OCI-LY1 (cell line): ENCODE results near the gene ERAS.

ENCODE experiments used
- EZH2 ChIP-seq: fragments of 200-600 bp; sonication (generic), shearing (Covaris generic); IDR thresholded peaks from 2 replicates; pipeline ENCODE4 v1.8.0; 2017; ENCODE audit warnings: borderline replicate concordance, mixed run types, mild to moderate bottlenecking, antibody characterized with exemption, low read length, moderate library complexity, mixed read lengths
- TF ChIP-seq, protein P1 (sequence below): fragments of 200-600 bp; sonication (generic), shearing (Covaris generic); IDR thresholded peaks from 2 replicates; pipeline ENCODE4 v1.5.1; 2017; ENCODE audit warnings: mild to moderate bottlenecking, antibody characterized with exemption, low read length, moderate library complexity, mixed read lengths

DNA sequence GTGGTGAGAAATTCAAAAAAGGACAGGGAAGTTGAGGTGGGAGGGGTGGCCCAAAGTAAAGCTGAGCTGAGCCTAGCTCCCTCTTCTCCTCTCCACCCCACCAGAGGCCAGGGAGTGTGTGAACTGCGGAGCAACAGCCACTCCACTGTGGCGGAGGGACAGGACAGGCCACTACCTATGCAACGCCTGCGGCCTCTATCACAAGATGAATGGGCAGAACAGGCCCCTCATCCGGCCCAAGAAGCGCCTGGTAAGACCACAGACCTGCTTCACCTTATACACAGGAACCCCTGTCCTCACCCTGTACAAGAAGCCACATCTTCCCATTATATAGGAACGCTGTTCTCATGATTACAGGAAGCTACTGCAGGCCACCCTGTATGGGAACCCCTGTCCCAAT lies 34.1 kb upstream of the ERAS start:
- TF ChIP-seq, protein P1, sequence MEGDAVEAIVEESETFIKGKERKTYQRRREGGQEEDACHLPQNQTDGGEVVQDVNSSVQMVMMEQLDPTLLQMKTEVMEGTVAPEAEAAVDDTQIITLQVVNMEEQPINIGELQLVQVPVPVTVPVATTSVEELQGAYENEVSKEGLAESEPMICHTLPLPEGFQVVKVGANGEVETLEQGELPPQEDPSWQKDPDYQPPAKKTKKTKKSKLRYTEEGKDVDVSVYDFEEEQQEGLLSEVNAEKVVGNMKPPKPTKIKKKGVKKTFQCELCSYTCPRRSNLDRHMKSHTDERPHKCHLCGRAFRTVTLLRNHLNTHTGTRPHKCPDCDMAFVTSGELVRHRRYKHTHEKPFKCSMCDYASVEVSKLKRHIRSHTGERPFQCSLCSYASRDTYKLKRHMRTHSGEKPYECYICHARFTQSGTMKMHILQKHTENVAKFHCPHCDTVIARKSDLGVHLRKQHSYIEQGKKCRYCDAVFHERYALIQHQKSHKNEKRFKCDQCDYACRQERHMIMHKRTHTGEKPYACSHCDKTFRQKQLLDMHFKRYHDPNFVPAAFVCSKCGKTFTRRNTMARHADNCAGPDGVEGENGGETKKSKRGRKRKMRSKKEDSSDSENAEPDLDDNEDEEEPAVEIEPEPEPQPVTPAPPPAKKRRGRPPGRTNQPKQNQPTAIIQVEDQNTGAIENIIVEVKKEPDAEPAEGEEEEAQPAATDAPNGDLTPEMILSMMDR: no peak
- TF ChIP-seq EZH2: no peak
